Measurements from ENCODE around the gene ZNF609. TPM values are rescaled to one million over a fixed set of nuclear protein-coding genes. Genes with fewer than 3 reads are reported as not detected.

The ZNF609 gene
- total RNA-seq, 4 donors from 2014 or later = 25.2 to 45.5 (median 32.6) TPM

GRCh38 chr15:64574301-64575017 lies 114.1 kb downstream of the ZNF609 start:
- Histone ChIP-seq H3K4me1 (peaks cover 11 to 13% of the 10 kb centered on the region in 2 donors), H3K9me3 (no peaks in the 10 kb centered on the region), H3K27ac (no peak overlapping the region), H3K36me3 (no peaks in the 10 kb centered on the region), H3K27me3 (no peaks in the 10 kb centered on the region), H3K4me3 (replicated peaks in 1 of 3) (no peak overlapping the region)
- no peak for DNase-seq
- WGBS, 2 donors = 43 to 55% methylated on average over 1 of the region's 1 CpG
- no peak for TF ChIP-seq POLR2A (IDR thresholded peaks at IDR 0.05)
- TF ChIP-seq CTCF (IDR thresholded peaks at IDR 0.05) = no peak
- intact Hi-C loops (cut with DNase I) = no loop called here

GRCh38 chr15:64580696-64581407 lies 120.5 kb downstream of the ZNF609 start:
- intact Hi-C loops (cut with DNase I) = no loop called here

GRCh38 chr15:64581408-64581761 lies 121.0 kb downstream of the ZNF609 start:
- Histone ChIP-seq H3K9me3 (no peaks in the 10 kb centered on the region), H3K27me3 (no peaks in the 10 kb centered on the region), H3K36me3 (no peaks in the 10 kb centered on the region), H3K4me3 (replicated peaks in 1 of 3) (no peak overlapping the region), H3K27ac (no peak overlapping the region), H3K4me1 (peaks cover 0 to 20% of the 10 kb centered on the region in 2 donors)
- TF ChIP-seq POLR2A (IDR thresholded peaks at IDR 0.05) (no peak), CTCF (IDR thresholded peaks at IDR 0.05) (no peak)
- WGBS, 2 donors = 94 to 97% methylated on average over 2 of the region's 2 CpGs
- DNase-seq = no peak
- intact Hi-C loops (cut with DNase I) = no loop called here

More at GRCh38 chr15:64580696-64581407, 120.5 kb downstream of the ZNF609 start:
- H3K27me3 ChIP-seq = no peaks in the 10 kb centered on the region
- H3K9me3 ChIP-seq = no peaks in the 10 kb centered on the region
- no peaks in the 10 kb centered on the region for H3K36me3 ChIP-seq
- WGBS, 2 donors = 93 to 95% methylated on average over 9 of the region's 9 CpGs
- TF ChIP-seq POLR2A (IDR thresholded peaks at IDR 0.05) (no peak), CTCF (IDR thresholded peaks at IDR 0.05) (no peak)
- no peak for DNase-seq
- H3K4me3 ChIP-seq (replicated peaks in 1 of 3) = no peak overlapping the region
- H3K4me1 ChIP-seq = peaks cover 0 to 14% of the 10 kb centered on the region in 2 donors
- H3K27ac ChIP-seq = no peak overlapping the region

- intact Hi-C loops (cut with DNase I) = no loop called here
- peaks cover 5 to 27% of the 10 kb centered on the region in 2 donors for H3K4me1 ChIP-seq
- H3K4me3 ChIP-seq (replicated peaks in 1 of 3) = no peak overlapping the region
- no peaks in the 10 kb centered on the region for H3K9me3 ChIP-seq
- no peaks in the 10 kb centered on the region for H3K36me3 ChIP-seq
- 88 to 92% methylated on average over 3 of the region's 3 CpGs for WGBS, 2 donors
- no peaks in the 10 kb centered on the region for H3K27me3 ChIP-seq
- TF ChIP-seq POLR2A (IDR thresholded peaks at IDR 0.05) (no peak), CTCF (IDR thresholded peaks at IDR 0.05) (no peak)
- no peak overlapping the region for H3K27ac ChIP-seq
- DNase-seq = no peak
These were observed 121.8 kb downstream of the ZNF609 start for GRCh38 chr15:64582202-64582601.

- intact Hi-C loops (cut with DNase I) = no loop called here
These were observed 123.1 kb downstream of the ZNF609 start for GRCh38 chr15:64583519-64583918.

More at GRCh38 chr15:64583519-64583918, 123.1 kb downstream of the ZNF609 start:
- H3K4me1 ChIP-seq = peaks cover 5 to 27% of the 10 kb centered on the region in 2 donors
- H3K9me3 ChIP-seq = no peaks in the 10 kb centered on the region
- 94 to 96% methylated on average over 4 of the region's 4 CpGs for WGBS, 2 donors
- no peak for TF ChIP-seq POLR2A (IDR thresholded peaks at IDR 0.05)
- no peak for TF ChIP-seq CTCF (IDR thresholded peaks at IDR 0.05)
- H3K36me3 ChIP-seq = no peaks in the 10 kb centered on the region
- H3K4me3 ChIP-seq (replicated peaks in 1 of 3) = no peak overlapping the region
- DNase-seq = no peak
- H3K27me3 ChIP-seq = no peaks in the 10 kb centered on the region
- no peak overlapping the region for H3K27ac ChIP-seq
